ENCODE data around the gene FGF11. TPM values are rescaled to one million over a fixed set of nuclear protein-coding genes. Genes with fewer than 3 reads are reported as not detected.
A peak's percentile ranks its signal among the peaks of the same experiment; 100 is the strongest.

The FGF11 gene
- total RNA-seq, 1 experiment from 2014 or later: 23.8 TPM

- no peak for DNase-seq (ENCODE audit: low read depth)
Measured at GRCh38 chr17:7429722-7430121, 9.6 kb upstream of the FGF11 start.

- no peak for DNase-seq (ENCODE audit: low read depth)
Measured at GRCh38 chr17:7431231-7431630, 8.1 kb upstream of the FGF11 start.

GRCh38 chr17:7432296-7432695 lies 7.0 kb upstream of the FGF11 start:
- no peak for DNase-seq (ENCODE audit: low read depth)

- no peak for DNase-seq (ENCODE audit: low read depth)
Measured at GRCh38 chr17:7435676-7436555, 3.4 kb upstream of the FGF11 start.

GRCh38 chr17:7436556-7437368 lies 2.5 kb upstream of the FGF11 start:
- DNase-seq (ENCODE audit: low read depth): peak; percentile 74

GRCh38 chr17:7437369-7437863 lies 1.9 kb upstream of the FGF11 start:
- DNase-seq (ENCODE audit: low read depth): no peak

GRCh38 chr17:7437950-7438614 lies 1.2 kb upstream of the FGF11 start:
- peak; percentile 59 for DNase-seq (ENCODE audit: low read depth)

- DNase-seq (ENCODE audit: low read depth): no peak
Measured at GRCh38 chr17:7438656-7439460, 454 bp upstream of the FGF11 start.

- DNase-seq (ENCODE audit: low read depth): peak; percentile 42
Measured at GRCh38 chr17:7440113-7440833, 961 bp downstream of the FGF11 start.

- DNase-seq (ENCODE audit: low read depth): peak; percentile 62
Measured at GRCh38 chr17:7440834-7441195, 1.5 kb downstream of the FGF11 start.

GRCh38 chr17:7441266-7441665 lies 2.0 kb downstream of the FGF11 start:
- no peak for DNase-seq (ENCODE audit: low read depth)

GRCh38 chr17:7442142-7442541 lies 2.8 kb downstream of the FGF11 start:
- no peak for DNase-seq (ENCODE audit: low read depth)

GRCh38 chr17:7443499-7444485 lies 4.5 kb downstream of the FGF11 start:
- DNase-seq (ENCODE audit: low read depth): peak; percentile 73

- DNase-seq (ENCODE audit: low read depth): peak; percentile 86
Measured at GRCh38 chr17:7444682-7445618, 5.6 kb downstream of the FGF11 start, which contains the start of gene CHRNB1. Gene CHRNB1 (plus strand): TSS chr17:7445061. CDS start chr17:7445128, 67 bp downstream.

GRCh38 chr17:7445619-7445968 lies 6.3 kb downstream of the FGF11 start:
- no peak for DNase-seq (ENCODE audit: low read depth)

GRCh38 chr17:7448461-7448860 lies 9.1 kb downstream of the FGF11 start:
- DNase-seq (ENCODE audit: low read depth): no peak

GRCh38 chr17:7459961-7460545 lies 20.7 kb downstream of the FGF11 start:
- peak; percentile 30 for DNase-seq (ENCODE audit: low read depth)
